ENCODE data around the gene UROC1. TPM values are rescaled to one million over a fixed set of nuclear protein-coding genes. Genes with fewer than 3 reads are reported as not detected.

The UROC1 gene
- total RNA-seq, 1 experiment from 2014 or later, result not detected

GRCh38 chr3:126510308-126510910, 7.2 kb downstream of the UROC1 start:
- no peak overlapping the region for H3K27ac ChIP-seq (ENCODE audit: low read length)
- no peak overlapping the region for H3K9ac ChIP-seq (ENCODE audit: low read length)
- H3K79me2 ChIP-seq (ENCODE audit: low read length), result no peaks in the 10 kb centered on the region
- H3K9me3 ChIP-seq (ENCODE audit: low read length), result no peaks in the 10 kb centered on the region
- H3K4me2 ChIP-seq (ENCODE audit: low read depth, low read length, poor library complexity, severe bottlenecking), result no peak overlapping the region
- H3K4me1 ChIP-seq (ENCODE audit: low read length), result no peaks in the 10 kb centered on the region
- no peaks in the 10 kb centered on the region for H4K20me1 ChIP-seq (ENCODE audit: insufficient read depth, low read depth, low read length)
- no peak overlapping the region for H2AFZ ChIP-seq (ENCODE audit: low read length)
- H3K27me3 ChIP-seq (ENCODE audit: low read length), result no peaks in the 10 kb centered on the region
- DNase-seq, result no peak
- no peaks in the 10 kb centered on the region for H3K9me2 ChIP-seq (replicated peaks; ENCODE audit: insufficient read depth, low read length)
- H3K36me3 ChIP-seq (ENCODE audit: insufficient read depth, low read length), result no peaks in the 10 kb centered on the region
- no peak overlapping the region for H3K4me3 ChIP-seq (ENCODE audit: low read length)

- H3K27ac ChIP-seq (ENCODE audit: low read length), result no peak overlapping the region
- H3K79me2 ChIP-seq (ENCODE audit: low read length), result no peaks in the 10 kb centered on the region
- no peak overlapping the region for H3K4me2 ChIP-seq (ENCODE audit: low read depth, low read length, poor library complexity, severe bottlenecking)
- H3K4me1 ChIP-seq (ENCODE audit: low read length), result no peaks in the 10 kb centered on the region
- no peaks in the 10 kb centered on the region for H3K27me3 ChIP-seq (ENCODE audit: low read length)
- DNase-seq, result no peak
- H3K4me3 ChIP-seq (ENCODE audit: low read length), result no peak overlapping the region
- no peaks in the 10 kb centered on the region for H3K9me3 ChIP-seq (ENCODE audit: low read length)
- H2AFZ ChIP-seq (ENCODE audit: low read length), result no peak overlapping the region
- no peak overlapping the region for H3K9ac ChIP-seq (ENCODE audit: low read length)
- H3K9me2 ChIP-seq (replicated peaks; ENCODE audit: insufficient read depth, low read length), result no peaks in the 10 kb centered on the region
- H4K20me1 ChIP-seq (ENCODE audit: insufficient read depth, low read depth, low read length), result no peaks in the 10 kb centered on the region
- H3K36me3 ChIP-seq (ENCODE audit: insufficient read depth, low read length), result no peaks in the 10 kb centered on the region
These were observed 7.8 kb downstream of the UROC1 start for GRCh38 chr3:126509597-126510307.

GRCh38 chr3:126508564-126508964, 9.0 kb downstream of the UROC1 start:
- Histone ChIP-seq H3K4me2 (ENCODE audit: low read depth, low read length, poor library complexity, severe bottlenecking) (no peak overlapping the region), H3K9me2 (replicated peaks; ENCODE audit: insufficient read depth, low read length) (no peaks in the 10 kb centered on the region), H3K9ac (ENCODE audit: low read length) (no peak overlapping the region)

GRCh38 chr3:126507886-126508285, 9.7 kb downstream of the UROC1 start:
- Histone ChIP-seq H3K9ac (ENCODE audit: low read length) (no peak overlapping the region), H3K27me3 (ENCODE audit: low read length) (no peaks in the 10 kb centered on the region), H2AFZ (ENCODE audit: low read length) (no peak overlapping the region), H3K79me2 (ENCODE audit: low read length) (no peaks in the 10 kb centered on the region), H3K9me2 (replicated peaks; ENCODE audit: insufficient read depth, low read length) (no peaks in the 10 kb centered on the region), H3K9me3 (ENCODE audit: low read length) (no peaks in the 10 kb centered on the region), H3K4me2 (ENCODE audit: low read depth, low read length, poor library complexity, severe bottlenecking) (no peak overlapping the region), H3K27ac (ENCODE audit: low read length) (no peak overlapping the region), H3K4me3 (ENCODE audit: low read length) (no peak overlapping the region), H4K20me1 (ENCODE audit: insufficient read depth, low read depth, low read length) (no peaks in the 10 kb centered on the region), H3K36me3 (ENCODE audit: insufficient read depth, low read length) (no peaks in the 10 kb centered on the region), H3K4me1 (ENCODE audit: low read length) (no peaks in the 10 kb centered on the region)
- no peak for DNase-seq

More at GRCh38 chr3:126508564-126508964, 9.0 kb downstream of the UROC1 start:
- Histone ChIP-seq H3K27me3 (ENCODE audit: low read length) (no peaks in the 10 kb centered on the region), H3K27ac (ENCODE audit: low read length) (no peak overlapping the region), H3K36me3 (ENCODE audit: insufficient read depth, low read length) (no peaks in the 10 kb centered on the region), H4K20me1 (ENCODE audit: insufficient read depth, low read depth, low read length) (no peaks in the 10 kb centered on the region), H3K79me2 (ENCODE audit: low read length) (no peaks in the 10 kb centered on the region), H2AFZ (ENCODE audit: low read length) (no peak overlapping the region), H3K4me1 (ENCODE audit: low read length) (no peaks in the 10 kb centered on the region), H3K9me3 (ENCODE audit: low read length) (no peaks in the 10 kb centered on the region), H3K4me3 (ENCODE audit: low read length) (no peak overlapping the region)
- DNase-seq, result no peak

GRCh38 chr3:126503701-126504100, 13.9 kb downstream of the UROC1 start:
- Histone ChIP-seq H3K4me3 (ENCODE audit: low read length) (no peak overlapping the region), H3K9ac (ENCODE audit: low read length) (no peak overlapping the region), H3K9me2 (replicated peaks; ENCODE audit: insufficient read depth, low read length) (no peaks in the 10 kb centered on the region), H3K79me2 (ENCODE audit: low read length) (no peaks in the 10 kb centered on the region), H3K27me3 (ENCODE audit: low read length) (no peaks in the 10 kb centered on the region), H4K20me1 (ENCODE audit: insufficient read depth, low read depth, low read length) (no peaks in the 10 kb centered on the region), H3K4me2 (ENCODE audit: low read depth, low read length, poor library complexity, severe bottlenecking) (no peak overlapping the region), H3K36me3 (ENCODE audit: insufficient read depth, low read length) (no peaks in the 10 kb centered on the region), H3K27ac (ENCODE audit: low read length) (no peak overlapping the region), H3K4me1 (ENCODE audit: low read length) (no peaks in the 10 kb centered on the region), H3K9me3 (ENCODE audit: low read length) (no peaks in the 10 kb centered on the region), H2AFZ (ENCODE audit: low read length) (no peak overlapping the region)
- no peak for DNase-seq

- Histone ChIP-seq H3K4me2 (ENCODE audit: low read depth, low read length, poor library complexity, severe bottlenecking) (no peak overlapping the region), H4K20me1 (ENCODE audit: insufficient read depth, low read depth, low read length) (no peaks in the 10 kb centered on the region), H3K9me3 (ENCODE audit: low read length) (no peaks in the 10 kb centered on the region), H3K27ac (ENCODE audit: low read length) (no peak overlapping the region), H3K9ac (ENCODE audit: low read length) (no peak overlapping the region), H3K36me3 (ENCODE audit: insufficient read depth, low read length) (no peaks in the 10 kb centered on the region), H2AFZ (ENCODE audit: low read length) (no peak overlapping the region), H3K9me2 (replicated peaks; ENCODE audit: insufficient read depth, low read length) (no peaks in the 10 kb centered on the region), H3K79me2 (ENCODE audit: low read length) (no peaks in the 10 kb centered on the region), H3K4me3 (ENCODE audit: low read length) (no peak overlapping the region), H3K4me1 (ENCODE audit: low read length) (no peaks in the 10 kb centered on the region), H3K27me3 (ENCODE audit: low read length) (no peaks in the 10 kb centered on the region)
- no peak for DNase-seq
These were observed 14.9 kb downstream of the UROC1 start for GRCh38 chr3:126502656-126503055.

GRCh38 chr3:126501736-126502135, 15.8 kb downstream of the UROC1 start:
- DNase-seq, result no peak
- H3K9me3 ChIP-seq (ENCODE audit: low read length), result no peaks in the 10 kb centered on the region
- H3K27me3 ChIP-seq (ENCODE audit: low read length), result no peaks in the 10 kb centered on the region
- H3K79me2 ChIP-seq (ENCODE audit: low read length), result no peaks in the 10 kb centered on the region
- H3K9ac ChIP-seq (ENCODE audit: low read length), result no peak overlapping the region
- H2AFZ ChIP-seq (ENCODE audit: low read length), result no peak overlapping the region
- H3K9me2 ChIP-seq (replicated peaks; ENCODE audit: insufficient read depth, low read length), result no peaks in the 10 kb centered on the region
- H4K20me1 ChIP-seq (ENCODE audit: insufficient read depth, low read depth, low read length), result no peaks in the 10 kb centered on the region
- H3K4me1 ChIP-seq (ENCODE audit: low read length), result no peaks in the 10 kb centered on the region
- no peaks in the 10 kb centered on the region for H3K36me3 ChIP-seq (ENCODE audit: insufficient read depth, low read length)
- H3K4me3 ChIP-seq (ENCODE audit: low read length), result no peak overlapping the region
- no peak overlapping the region for H3K27ac ChIP-seq (ENCODE audit: low read length)
- H3K4me2 ChIP-seq (ENCODE audit: low read depth, low read length, poor library complexity, severe bottlenecking), result no peak overlapping the region

GRCh38 chr3:126501054-126501453, 16.5 kb downstream of the UROC1 start:
- no peaks in the 10 kb centered on the region for H3K79me2 ChIP-seq (ENCODE audit: low read length)
- no peak overlapping the region for H3K4me3 ChIP-seq (ENCODE audit: low read length)
- H3K4me2 ChIP-seq (ENCODE audit: low read depth, low read length, poor library complexity, severe bottlenecking), result no peak overlapping the region
- H3K4me1 ChIP-seq (ENCODE audit: low read length), result no peaks in the 10 kb centered on the region
- H3K36me3 ChIP-seq (ENCODE audit: insufficient read depth, low read length), result no peaks in the 10 kb centered on the region
- H3K9me3 ChIP-seq (ENCODE audit: low read length), result no peaks in the 10 kb centered on the region
- no peak for DNase-seq
- no peak overlapping the region for H3K27ac ChIP-seq (ENCODE audit: low read length)
- H2AFZ ChIP-seq (ENCODE audit: low read length), result no peak overlapping the region
- H4K20me1 ChIP-seq (ENCODE audit: insufficient read depth, low read depth, low read length), result no peaks in the 10 kb centered on the region
- H3K9ac ChIP-seq (ENCODE audit: low read length), result no peak overlapping the region
- no peaks in the 10 kb centered on the region for H3K27me3 ChIP-seq (ENCODE audit: low read length)
- H3K9me2 ChIP-seq (replicated peaks; ENCODE audit: insufficient read depth, low read length), result no peaks in the 10 kb centered on the region
